SK-N-SH (cell line): ENCODE measurements around the gene ICAM5. TPM values are rescaled to one million over a fixed set of nuclear protein-coding genes. Genes with fewer than 3 reads are reported as not detected.

Experiments
- CHD2 ChIP-seq: fragments of 150-350 bp; IDR thresholded peaks from 2 replicates; pipeline ENCODE4 v1.6.1; 2018; ENCODE audit warnings: low read length; ENCODE audit not compliant: partially characterized antibody
- ELF1 ChIP-seq: IDR thresholded peaks from 2 replicates; pipeline ENCODE4 v1.4.0; 2012
- EP300 ChIP-seq, 2 experiments: IDR thresholded peaks; 2 replicates each; pipeline versions ENCODE4 v1.4.0 to v1.6.1; 2012; ENCODE audit warnings: borderline replicate concordance in 1 of 2, low read depth in 1 of 2, low read length in 1 of 2
- EZH2phosphoT487 ChIP-seq: fragments of 200-600 bp; sonication (generic); IDR thresholded peaks from 2 replicates; pipeline ENCODE4 v1.6.1; 2017; ENCODE audit warnings: low read depth, mixed run types, mild to moderate bottlenecking, antibody characterized with exemption, moderate library complexity, borderline replicate concordance
- FOSL2 ChIP-seq: IDR thresholded peaks from 2 replicates; pipeline ENCODE4 v1.4.0; 2012; ENCODE audit warnings: low read depth, mild to moderate bottlenecking, moderate library complexity, borderline replicate concordance
- GATA2 ChIP-seq: sonication (generic); formaldehyde crosslinking; IDR thresholded peaks from 2 replicates; pipeline ENCODE4 v1.5.0; 2020; ENCODE audit warnings: mild to moderate bottlenecking, missing genetic modification reagents
- IRF3 ChIP-seq: fragments of 150-350 bp; IDR thresholded peaks from 2 replicates; pipeline ENCODE4 v1.6.1; 2016; ENCODE audit warnings: mild to moderate bottlenecking, low read depth, low read length
- NRF1 ChIP-seq: IDR thresholded peaks from 2 replicates; pipeline ENCODE4 v1.6.1; 2012; ENCODE audit warnings: low read depth, mild to moderate bottlenecking, low read length
- PBX3 ChIP-seq: IDR thresholded peaks from 2 replicates; pipeline ENCODE4; 2012
- RXRA ChIP-seq: IDR thresholded peaks from 2 replicates; pipeline ENCODE4 v1.4.0; 2012; ENCODE audit warnings: low read depth, mild to moderate bottlenecking, borderline replicate concordance
- SIN3A ChIP-seq: IDR thresholded peaks from 2 replicates; pipeline ENCODE4 v1.6.1; 2012; ENCODE audit warnings: low read depth, mild to moderate bottlenecking, low read length, moderate library complexity, borderline replicate concordance
- SMC3 ChIP-seq: IDR thresholded peaks from 2 replicates; pipeline ENCODE4 v1.6.1; 2012; ENCODE audit warnings: low read depth, low read length, improper control_type of control experiment
- TCF12 ChIP-seq: IDR thresholded peaks from 2 replicates; pipeline ENCODE4 v1.4.0; 2012
- TEAD4 ChIP-seq: IDR thresholded peaks from 2 replicates; pipeline ENCODE4 v1.4.0; 2012; ENCODE audit warnings: mild to moderate bottlenecking, borderline replicate concordance; ENCODE audit not compliant: insufficient read depth
- USF1 ChIP-seq: IDR thresholded peaks from 2 replicates; pipeline ENCODE4 v1.4.0; 2012; ENCODE audit warnings: low read depth, borderline replicate concordance
- USF2 ChIP-seq: fragments of 150-350 bp; IDR thresholded peaks from 2 replicates; pipeline ENCODE4 v1.6.1; 2017; ENCODE audit warnings: antibody characterized with exemption, low read length, low read depth, borderline replicate concordance
- YY1 ChIP-seq: IDR thresholded peaks from 2 replicates; pipeline ENCODE4 v1.4.0; 2012; ENCODE audit warnings: low read depth, mild to moderate bottlenecking
- ZBTB33 ChIP-seq: IDR thresholded peaks from 2 replicates; pipeline ENCODE4 v1.4.0; 2012; ENCODE audit warnings: low read depth, borderline replicate concordance
- polyA plus RNA-seq, 3 experiments: library from polyadenylated mRNA; depleted of rRNA; stranded (reverse); fragments of >200 nt; gene quantifications; 2 replicates each; pipeline ENCODE4 v1.2.3, GENCODE V29; 2012

Gene ICAM5
- polyA plus RNA-seq, 1 of the 3 experiments (the other 2 are of a cell fraction): 5.2 TPM

- TF ChIP-seq PBX3: no peak
- no peak for TF ChIP-seq CHD2
- TF ChIP-seq ELF1: peak; percentile 57
- TF ChIP-seq GATA2 (CRISPR knock-in tag): 0 out of 2 replicates have a peak, but pooled peaks have one; percentile 27
- no peak for TF ChIP-seq TCF12
- peak; percentile 89 for TF ChIP-seq NRF1
- TF ChIP-seq TEAD4: no peak
- TF ChIP-seq EP300 (IDR thresholded peaks at IDR 0.05; ENCODE audit: borderline replicate concordance in 1 of 2, low read depth in 1 of 2, low read length in 1 of 2): no peak
- TF ChIP-seq USF1: 0 out of 2 replicates have a peak, but pooled peaks have one; percentile 30
- TF ChIP-seq USF2: no peak
- TF ChIP-seq SIN3A: no peak
- TF ChIP-seq RXRA: no peak
- TF ChIP-seq FOSL2: no peak
- no peak for TF ChIP-seq IRF3
- no peak for TF ChIP-seq SMC3
- no peak for TF ChIP-seq ZBTB33
- TF ChIP-seq EZH2phosphoT487: no peak
- TF ChIP-seq YY1: peak; percentile 96
Measured at GRCh38 chr19:10332965-10333757, 43.4 kb downstream of the ICAM5 start, which contains the start of gene RAVER1 (continued).
